Ishikawa (cell line): ENCODE data around the gene OR10A3.

ENCODE experiments used
- CREB1 ChIP-seq: IDR thresholded peaks from 2 replicates; pipeline ENCODE4 v1.6.1; 2012; ENCODE audit warnings: low read depth
- EGR1 ChIP-seq: IDR thresholded peaks from 2 replicates; pipeline ENCODE4 v1.6.1; 2012
- FOXM1 ChIP-seq: IDR thresholded peaks from 2 replicates; pipeline ENCODE4 v1.6.1; 2012; ENCODE audit warnings: low read depth, borderline replicate concordance
- NFIC ChIP-seq: IDR thresholded peaks from 2 replicates; pipeline ENCODE4 v1.6.1; 2012
- TEAD4 ChIP-seq: IDR thresholded peaks from 2 replicates; pipeline ENCODE4 v1.6.1; 2012

The OR10A3 gene

DNA sequence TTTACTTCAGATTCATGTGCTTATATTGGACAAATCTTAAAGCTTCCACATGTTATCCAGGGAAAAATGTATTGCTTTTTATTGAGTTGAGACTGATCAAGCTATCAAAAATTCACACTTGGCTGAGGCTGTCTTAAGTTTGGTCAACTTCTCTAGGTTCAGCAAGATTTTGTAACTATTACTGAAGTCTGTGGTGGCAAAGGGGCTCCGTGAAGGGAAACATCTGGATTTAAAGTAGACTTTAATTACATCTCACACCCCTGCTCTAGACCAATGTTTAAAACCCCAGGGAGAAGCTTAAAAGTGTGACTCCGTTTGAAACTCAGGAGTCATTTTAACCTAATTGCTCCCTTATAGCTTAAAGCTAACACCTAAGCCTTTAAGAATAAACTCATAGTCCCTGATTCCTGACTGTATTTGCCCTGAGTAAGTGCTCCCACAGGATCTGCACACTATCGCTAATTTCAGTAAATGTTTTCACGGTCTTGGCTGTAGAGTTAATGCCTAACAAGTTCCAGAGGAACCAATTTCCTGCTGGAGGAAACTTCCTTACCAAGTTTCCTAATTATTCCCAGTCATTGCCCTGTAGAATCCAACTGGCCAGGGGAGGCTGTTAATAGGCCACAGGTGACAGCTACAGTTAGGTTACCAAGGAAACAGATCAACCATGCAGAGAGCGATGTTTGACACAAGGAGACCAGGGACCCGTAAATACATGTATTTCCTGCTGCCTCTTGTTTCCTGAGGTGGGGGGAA is 50.9 kb downstream of the OR10A3 start:
- no peak for TF ChIP-seq CREB1
- no peak for TF ChIP-seq TEAD4

GRCh38 chr11:7889985-7890384 is 51.5 kb downstream of the OR10A3 start:
- no peak for TF ChIP-seq CREB1
- no peak for TF ChIP-seq FOXM1
- TF ChIP-seq NFIC, result no peak
- TF ChIP-seq EGR1, result no peak
